Right atrium auricular region (tissue), 2 donors: ENCODE data around the gene SKAP1. TPM values are rescaled to one million over a fixed set of nuclear protein-coding genes. Genes with fewer than 3 reads are reported as not detected.
"Not testable (repeated sequence)": the region's sequence is repeated elsewhere in the genome, so short reads cannot be mapped to it uniquely, and the experiment has no call there.

Experiments
- DNase-seq: peaks from one replicate; pipeline ENCODE4 v3.0.0-alpha.2; 2019; ENCODE audit warnings: low spot score
- H3K27ac ChIP-seq, 2 donors: fragments of 200-600 bp; sonication (generic); 1 replicate in 1 of 2; 2 replicates in 1 of 2; pipeline ENCODE4 v1.5.1; 2016 to 2019
- H3K27me3 ChIP-seq, 2 donors: fragments of 200-600 bp; sonication (generic); one replicate each; pipeline versions ENCODE4 v1.5.1 to v1.6.0; 2017 to 2019
- H3K36me3 ChIP-seq: fragments of 200-600 bp; sonication (generic); one replicate; pipeline ENCODE4 v1.5.1; 2016
- H3K4me1 ChIP-seq, 2 donors: fragments of 200-600 bp; sonication (generic); one replicate each; pipeline versions ENCODE4 v1.5.1 to v1.6.0; 2017 to 2019
- H3K4me3 ChIP-seq, 2 donors: fragments of 200-600 bp; sonication (generic); 1 replicate in 1 of 2; 2 replicates in 1 of 2; pipeline ENCODE4 v1.5.1; 2017 to 2019; ENCODE audit warnings: mild to moderate bottlenecking in 1 of 2, moderate library complexity in 1 of 2
- H3K9me3 ChIP-seq, 2 donors: fragments of 200-600 bp; sonication (generic); one replicate each; pipeline ENCODE4 v1.5.1; 2019
- total RNA-seq, 2 donors: library from RNA; depleted of rRNA; stranded (reverse); fragments of >200 nt; gene quantifications; one replicate each; pipeline ENCODE4 v1.1.0, GENCODE V29; 2016
- TF ChIP-seq, protein P1 (sequence below), 2 donors: fragments of 200-600 bp; sonication (generic); IDR thresholded peaks; one replicate each; pipeline ENCODE4 v1.5.1; 2019; ENCODE audit warnings: antibody characterized with exemption in 2 of 2

The SKAP1 gene
- total RNA-seq, 2 donors from 2014 or later, result not detected

DNA sequence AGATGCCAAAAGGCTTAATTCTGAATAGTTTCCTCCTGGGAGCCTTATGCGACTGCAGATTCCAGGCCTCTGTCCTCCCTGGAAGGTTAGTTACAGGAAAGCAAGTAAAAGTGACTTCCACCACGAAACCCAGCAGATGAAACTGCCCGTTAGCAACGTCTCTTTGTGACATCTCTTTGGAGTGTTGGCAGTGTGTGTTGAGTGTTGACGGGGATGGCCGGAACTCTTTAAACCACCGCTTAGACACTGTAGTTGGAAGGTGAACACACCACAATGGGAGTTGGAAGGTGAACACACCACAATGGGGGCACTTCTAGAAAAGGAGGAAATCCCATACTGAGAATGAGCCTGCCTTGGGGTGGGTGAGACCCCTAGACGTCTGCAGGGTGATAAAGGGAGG, 858 bp downstream of the SKAP1 start:
- no peaks in the 10 kb centered on the region for H3K4me1 ChIP-seq
- H3K4me3 ChIP-seq, result no peak overlapping the region
- TF ChIP-seq, protein P1, sequence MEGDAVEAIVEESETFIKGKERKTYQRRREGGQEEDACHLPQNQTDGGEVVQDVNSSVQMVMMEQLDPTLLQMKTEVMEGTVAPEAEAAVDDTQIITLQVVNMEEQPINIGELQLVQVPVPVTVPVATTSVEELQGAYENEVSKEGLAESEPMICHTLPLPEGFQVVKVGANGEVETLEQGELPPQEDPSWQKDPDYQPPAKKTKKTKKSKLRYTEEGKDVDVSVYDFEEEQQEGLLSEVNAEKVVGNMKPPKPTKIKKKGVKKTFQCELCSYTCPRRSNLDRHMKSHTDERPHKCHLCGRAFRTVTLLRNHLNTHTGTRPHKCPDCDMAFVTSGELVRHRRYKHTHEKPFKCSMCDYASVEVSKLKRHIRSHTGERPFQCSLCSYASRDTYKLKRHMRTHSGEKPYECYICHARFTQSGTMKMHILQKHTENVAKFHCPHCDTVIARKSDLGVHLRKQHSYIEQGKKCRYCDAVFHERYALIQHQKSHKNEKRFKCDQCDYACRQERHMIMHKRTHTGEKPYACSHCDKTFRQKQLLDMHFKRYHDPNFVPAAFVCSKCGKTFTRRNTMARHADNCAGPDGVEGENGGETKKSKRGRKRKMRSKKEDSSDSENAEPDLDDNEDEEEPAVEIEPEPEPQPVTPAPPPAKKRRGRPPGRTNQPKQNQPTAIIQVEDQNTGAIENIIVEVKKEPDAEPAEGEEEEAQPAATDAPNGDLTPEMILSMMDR (IDR thresholded peaks at IDR 0.05), result no peak
- no peaks in the 10 kb centered on the region for H3K9me3 ChIP-seq
- H3K27ac ChIP-seq, result no peak overlapping the region
- peaks cover 5 to 12% of the 10 kb centered on the region in 2 donors for H3K27me3 ChIP-seq
- no peaks in the 10 kb centered on the region for H3K36me3 ChIP-seq
- no peak for DNase-seq

DNA sequence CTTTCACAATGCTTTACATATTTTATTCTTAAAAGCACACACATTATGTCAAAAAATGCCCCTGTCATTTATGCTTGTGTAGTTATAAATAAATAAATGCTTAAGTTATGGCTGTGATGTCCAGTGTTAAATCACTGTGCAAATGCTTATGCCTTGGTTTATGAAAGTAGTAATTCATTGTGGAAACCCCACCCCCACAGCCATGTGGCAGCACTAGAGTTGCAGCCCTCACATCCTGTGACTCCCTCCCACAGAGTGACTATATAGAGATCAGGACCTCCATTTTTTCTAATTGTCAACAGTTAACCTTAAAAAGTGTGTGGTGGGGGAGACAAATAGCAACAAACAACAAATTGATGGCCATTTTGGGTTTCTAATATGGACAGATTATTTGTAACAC, 2.4 kb downstream of the SKAP1 start:
- Histone ChIP-seq H3K36me3 (no peaks in the 10 kb centered on the region), H3K27me3 (peaks cover 5 to 12% of the 10 kb centered on the region in 2 donors), H3K27ac (no peak overlapping the region)

DNA sequence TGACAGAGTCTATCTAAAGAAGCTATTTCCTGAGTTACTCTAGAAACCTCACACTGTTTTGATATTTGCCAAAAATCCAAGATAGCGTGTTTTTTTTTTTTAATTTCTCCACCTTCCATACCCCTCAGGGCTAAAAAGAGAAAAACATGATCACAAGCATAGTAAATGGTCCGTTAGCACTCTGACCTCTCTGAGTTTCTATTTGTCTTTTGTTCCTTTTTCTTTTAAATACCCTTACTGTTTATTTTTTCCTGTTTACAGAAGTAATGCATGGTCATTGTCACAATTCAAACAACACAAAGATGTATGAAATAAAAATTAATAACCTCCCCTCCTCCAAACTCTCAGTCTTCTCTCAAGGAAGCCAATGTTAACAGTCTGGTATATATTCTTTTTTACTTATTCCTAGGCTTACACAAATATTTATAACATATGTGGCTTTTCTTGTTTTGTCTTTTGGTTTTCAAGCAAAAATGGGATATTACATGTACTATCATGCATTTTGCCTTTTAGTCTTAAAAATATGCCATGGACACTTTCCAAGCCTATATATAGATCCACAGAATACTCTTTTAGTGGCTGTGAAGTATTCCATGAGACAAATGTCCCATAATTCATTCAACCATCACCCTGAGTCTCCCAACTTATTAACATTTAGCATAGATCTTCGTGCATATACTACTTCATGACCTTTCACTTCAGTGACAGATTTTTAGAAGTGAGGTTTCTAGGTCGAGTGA, 3.1 kb downstream of the SKAP1 start:
- no peak for DNase-seq
- no peaks in the 10 kb centered on the region for H3K4me1 ChIP-seq
- H3K27me3 ChIP-seq, result peaks cover 5 to 12% of the 10 kb centered on the region in 2 donors
- no peak overlapping the region for H3K27ac ChIP-seq
- no peaks in the 10 kb centered on the region for H3K9me3 ChIP-seq
- TF ChIP-seq, protein P1 (IDR thresholded peaks at IDR 0.05), result no peak
- no peaks in the 10 kb centered on the region for H3K36me3 ChIP-seq
- no peak overlapping the region for H3K4me3 ChIP-seq

More for the DNA sequence above, 2.4 kb downstream of the SKAP1 start:
- no peak for DNase-seq
- TF ChIP-seq, protein P1 (IDR thresholded peaks at IDR 0.05), result no peak
- no peak overlapping the region for H3K4me3 ChIP-seq
- H3K4me1 ChIP-seq, result no peaks in the 10 kb centered on the region
- H3K9me3 ChIP-seq, result no peaks in the 10 kb centered on the region

DNA sequence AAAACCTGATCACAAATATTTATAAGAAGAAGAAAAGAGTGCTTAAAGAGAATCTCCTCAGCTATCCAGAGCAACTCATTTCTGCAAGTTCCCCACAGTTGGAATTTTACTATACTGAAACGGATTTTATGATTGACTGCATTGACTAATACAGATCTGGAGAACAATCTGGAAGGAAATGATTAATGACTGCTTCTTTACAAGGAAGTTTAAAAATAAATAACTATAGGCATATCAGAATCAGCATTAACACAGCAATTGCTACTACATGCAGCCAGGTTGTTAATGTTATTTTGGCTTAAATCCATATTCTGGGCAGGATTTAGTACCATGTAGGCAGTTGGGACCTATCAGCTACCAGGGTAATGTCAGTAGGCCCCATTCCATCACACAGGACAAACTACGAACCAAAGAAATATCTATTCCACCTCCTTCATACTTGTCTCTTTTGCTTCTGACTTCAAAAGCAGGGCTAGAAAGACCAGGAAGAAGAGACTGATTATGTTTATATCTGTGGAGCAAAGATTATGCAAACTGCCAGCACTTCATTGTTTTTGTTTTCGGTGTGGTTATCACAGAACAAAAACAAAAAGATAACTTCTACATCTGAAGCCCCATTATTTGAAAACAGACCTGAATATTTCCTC, 3.9 kb downstream of the SKAP1 start:
- H3K27me3 ChIP-seq, result peaks cover 5 to 12% of the 10 kb centered on the region in 2 donors
- H3K4me3 ChIP-seq, result no peak overlapping the region
- H3K36me3 ChIP-seq, result no peaks in the 10 kb centered on the region
- DNase-seq, result no peak
- H3K9me3 ChIP-seq, result no peaks in the 10 kb centered on the region
- H3K4me1 ChIP-seq, result no peaks in the 10 kb centered on the region
- TF ChIP-seq, protein P1 (IDR thresholded peaks at IDR 0.05), result no peak
- no peak overlapping the region for H3K27ac ChIP-seq

DNA sequence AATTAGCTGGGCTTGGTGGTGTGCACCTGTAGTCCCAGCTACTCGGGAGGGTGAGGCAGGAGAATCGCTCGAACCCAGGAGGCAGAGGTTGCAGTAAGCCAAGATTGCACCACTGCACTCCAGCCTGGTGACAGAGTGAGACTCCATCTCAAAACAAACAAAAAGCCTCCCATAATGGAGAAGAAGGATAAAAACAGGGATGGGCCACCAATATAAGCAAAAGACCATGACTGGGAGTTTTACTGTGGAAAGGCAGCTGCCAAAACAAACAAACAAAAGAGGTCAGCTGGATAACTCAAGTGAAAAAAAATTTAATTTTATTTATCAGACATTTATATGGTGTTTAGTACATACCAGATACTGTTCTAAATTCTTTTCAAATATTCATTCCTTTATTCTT, 8.0 kb downstream of the SKAP1 start:
- H3K27me3 ChIP-seq, H3K36me3 ChIP-seq, H3K4me1 ChIP-seq: not testable (repeated sequence)

DNA sequence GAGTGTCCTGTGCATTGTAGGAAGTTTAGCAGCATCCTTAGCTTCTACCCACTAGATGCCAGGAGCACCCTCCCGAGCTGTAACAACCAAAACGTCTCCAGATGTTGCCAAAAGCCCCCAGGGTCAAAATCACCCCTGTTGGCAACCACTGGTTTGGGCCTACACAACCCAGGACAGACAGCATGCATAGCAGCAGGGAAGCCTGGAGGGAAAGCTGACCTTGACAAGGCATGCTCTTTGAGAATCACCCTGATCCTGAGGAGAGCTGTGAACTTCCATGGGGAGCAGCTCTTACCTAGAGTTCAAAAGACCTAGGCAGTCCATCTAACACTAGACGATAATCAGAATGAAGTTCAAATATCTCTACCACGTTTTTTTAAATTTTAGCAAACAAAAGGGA, 9.2 kb downstream of the SKAP1 start:
- Histone ChIP-seq H3K36me3 (no peaks in the 10 kb centered on the region), H3K4me3 (no peak overlapping the region), H3K27me3 (no peaks in the 10 kb centered on the region), H3K9me3 (no peaks in the 10 kb centered on the region), H3K4me1 (no peaks in the 10 kb centered on the region), H3K27ac (no peak overlapping the region)
- TF ChIP-seq, protein P1 (IDR thresholded peaks at IDR 0.05), result no peak
- DNase-seq, result no peak

More for the DNA sequence above, 8.0 kb downstream of the SKAP1 start:
- not testable (repeated sequence) for H3K4me3 ChIP-seq, H3K27ac ChIP-seq, DNase-seq, H3K9me3 ChIP-seq
